PFSK-1 (cell line): Measurements from ENCODE around the gene GATM.

Experiments
- FOXP2 ChIP-seq: optimal IDR thresholded peaks from 2 replicates; pipeline ENCODE3; 2011; ENCODE audit warnings: borderline replicate concordance, control low read depth, inconsistent platforms; ENCODE audit not compliant: insufficient read depth; ENCODE audit errors: extremely low read length, extremely low read depth
- POLR2AphosphoS5 ChIP-seq: IDR thresholded peaks from 2 replicates; pipeline ENCODE4 v1.6.1; 2012; ENCODE audit warnings: low read depth, mild to moderate bottlenecking, control low read depth, low read length, moderate library complexity
- SIN3A ChIP-seq: IDR thresholded peaks from 2 replicates; pipeline ENCODE4 v1.6.1; 2012; ENCODE audit warnings: mild to moderate bottlenecking, low read length, moderate library complexity, borderline replicate concordance; ENCODE audit not compliant: insufficient read depth
- TAF1 ChIP-seq: IDR thresholded peaks from 2 replicates; pipeline ENCODE4 v1.6.1; 2012; ENCODE audit warnings: low read length, control low read depth, borderline replicate concordance; ENCODE audit not compliant: insufficient read depth
- TF ChIP-seq, protein P1 (sequence below), 2 experiments: IDR thresholded peaks; 2 replicates each; pipeline versions ENCODE4 v1.6.1 to v1.8.0; 2011 to 2012; ENCODE audit warnings: low read depth in 2 of 2, low read length in 2 of 2, control low read depth in 1 of 2, inconsistent platforms in 1 of 2, mild to moderate bottlenecking in 1 of 2, moderate library complexity in 1 of 2; ENCODE audit not compliant: insufficient read depth in 1 of 2

The GATM gene

GRCh38 chr15:45376967-45377608 is 1.3 kb downstream of the GATM start:
- TF ChIP-seq FOXP2, result no peak
- TF ChIP-seq TAF1, result no peak
- no peak for TF ChIP-seq POLR2AphosphoS5
- TF ChIP-seq SIN3A, result no peak
- TF ChIP-seq, protein P1, sequence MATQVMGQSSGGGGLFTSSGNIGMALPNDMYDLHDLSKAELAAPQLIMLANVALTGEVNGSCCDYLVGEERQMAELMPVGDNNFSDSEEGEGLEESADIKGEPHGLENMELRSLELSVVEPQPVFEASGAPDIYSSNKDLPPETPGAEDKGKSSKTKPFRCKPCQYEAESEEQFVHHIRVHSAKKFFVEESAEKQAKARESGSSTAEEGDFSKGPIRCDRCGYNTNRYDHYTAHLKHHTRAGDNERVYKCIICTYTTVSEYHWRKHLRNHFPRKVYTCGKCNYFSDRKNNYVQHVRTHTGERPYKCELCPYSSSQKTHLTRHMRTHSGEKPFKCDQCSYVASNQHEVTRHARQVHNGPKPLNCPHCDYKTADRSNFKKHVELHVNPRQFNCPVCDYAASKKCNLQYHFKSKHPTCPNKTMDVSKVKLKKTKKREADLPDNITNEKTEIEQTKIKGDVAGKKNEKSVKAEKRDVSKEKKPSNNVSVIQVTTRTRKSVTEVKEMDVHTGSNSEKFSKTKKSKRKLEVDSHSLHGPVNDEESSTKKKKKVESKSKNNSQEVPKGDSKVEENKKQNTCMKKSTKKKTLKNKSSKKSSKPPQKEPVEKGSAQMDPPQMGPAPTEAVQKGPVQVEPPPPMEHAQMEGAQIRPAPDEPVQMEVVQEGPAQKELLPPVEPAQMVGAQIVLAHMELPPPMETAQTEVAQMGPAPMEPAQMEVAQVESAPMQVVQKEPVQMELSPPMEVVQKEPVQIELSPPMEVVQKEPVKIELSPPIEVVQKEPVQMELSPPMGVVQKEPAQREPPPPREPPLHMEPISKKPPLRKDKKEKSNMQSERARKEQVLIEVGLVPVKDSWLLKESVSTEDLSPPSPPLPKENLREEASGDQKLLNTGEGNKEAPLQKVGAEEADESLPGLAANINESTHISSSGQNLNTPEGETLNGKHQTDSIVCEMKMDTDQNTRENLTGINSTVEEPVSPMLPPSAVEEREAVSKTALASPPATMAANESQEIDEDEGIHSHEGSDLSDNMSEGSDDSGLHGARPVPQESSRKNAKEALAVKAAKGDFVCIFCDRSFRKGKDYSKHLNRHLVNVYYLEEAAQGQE (IDR thresholded peaks at IDR 0.05; ENCODE audit: insufficient read depth in 1 of 2, low read depth in 2 of 2, low read length in 2 of 2), result no peak

DNA sequence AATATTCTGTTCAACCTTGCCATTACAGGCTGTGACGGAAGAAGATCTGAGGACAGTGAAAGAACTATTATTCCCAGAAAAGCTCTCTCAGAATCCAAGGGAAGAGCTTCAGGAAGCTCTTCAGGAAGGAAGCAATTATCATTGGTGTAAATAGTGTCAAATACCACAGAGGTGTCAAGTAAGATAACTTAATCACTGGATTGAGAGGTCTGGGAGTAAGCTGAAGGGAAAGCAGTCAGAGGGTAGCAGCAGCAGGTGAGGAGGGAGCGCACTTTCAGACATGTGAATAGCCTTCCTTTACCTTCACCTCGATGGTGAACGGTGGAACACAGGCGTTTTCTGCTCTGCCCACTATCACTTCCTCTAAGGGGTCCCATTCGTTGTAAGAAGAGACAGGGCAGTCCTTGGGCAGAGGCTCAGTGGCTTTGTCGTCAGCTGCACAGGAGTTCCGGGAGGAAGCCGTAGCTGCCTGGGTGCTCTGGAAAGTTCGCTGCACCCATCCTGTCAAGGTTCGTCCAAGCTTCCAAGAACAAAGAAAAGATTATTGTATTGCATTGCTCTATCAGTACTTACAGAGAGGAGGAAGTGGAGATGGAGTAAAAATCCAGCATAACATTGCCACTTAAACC is 1.9 kb downstream of the GATM start:
- TF ChIP-seq POLR2AphosphoS5 (no peak), FOXP2 (no peak), TAF1 (no peak), SIN3A (no peak)
- TF ChIP-seq, protein P1 (IDR thresholded peaks at IDR 0.05; ENCODE audit: insufficient read depth in 1 of 2, low read depth in 2 of 2, low read length in 2 of 2), result no peak

- TF ChIP-seq FOXP2 (no peak), TAF1 (no peak), SIN3A (no peak), POLR2AphosphoS5 (no peak)
- TF ChIP-seq, protein P1 (IDR thresholded peaks at IDR 0.05; ENCODE audit: insufficient read depth in 1 of 2, low read depth in 2 of 2, low read length in 2 of 2), result no peak
Measured at GRCh38 chr15:45375836-45376235, 2.5 kb downstream of the GATM start.

GRCh38 chr15:45373976-45374375 is 4.4 kb downstream of the GATM start:
- TF ChIP-seq FOXP2 (no peak), TAF1 (no peak), SIN3A (no peak), POLR2AphosphoS5 (no peak)
- TF ChIP-seq, protein P1 (IDR thresholded peaks at IDR 0.05; ENCODE audit: insufficient read depth in 1 of 2, low read depth in 2 of 2, low read length in 2 of 2), result no peak
